PC-9 (cell line): Measurements from ENCODE around the gene KIT. TPM values are rescaled to one million over a fixed set of nuclear protein-coding genes. Genes with fewer than 3 reads are reported as not detected.

Experiments
- BruUV-seq: library from RNA; stranded (reverse); fragments of 400-500 nt; replicated peaks from 2 replicates; lab custom pipeline; 2021; lab: Mats Ljungman, UMichigan
- CTCF ChIA-PET: fragments of 300-600 bp; sonication (Branson Sonifier 250); formaldehyde crosslinking; loops from one replicate; lab custom pipeline; 2022; ENCODE audit warnings: antibody characterized with exemption; lab: Charles Lee
- POLR2A ChIA-PET: fragments of 300-600 bp; sonication (Branson Sonifier 250); formaldehyde crosslinking; loops from one replicate; lab custom pipeline; 2022; ENCODE audit warnings: antibody characterized with exemption; ENCODE audit not compliant: unreplicated experiment; lab: Charles Lee
- DNase-seq, 2 experiments: peaks; one replicate each; pipeline versions ENCODE4 v3.0.0 to v3.0.0-alpha.2; 2015 to 2022; ENCODE audit warnings: mixed read lengths in 1 of 2
- H2AFZ ChIP-seq: fragments of 200-600 bp; sonication (generic); 2 replicates; pipeline ENCODE4 v1.8.1; 2017; ENCODE audit warnings: antibody characterized with exemption
- H3F3A ChIP-seq: fragments of 200-600 bp; sonication (generic); 2 replicates; pipeline ENCODE4 v1.8.1; 2017; ENCODE audit warnings: antibody characterized with exemption, mild to moderate bottlenecking, low read depth; ENCODE audit not compliant: insufficient read depth
- H3K27ac ChIP-seq: fragments of 200-600 bp; sonication (generic); 2 replicates; pipeline ENCODE4 v1.6.1; 2016; ENCODE audit warnings: mixed run types
- H3K27me3 ChIP-seq: fragments of 200-600 bp; sonication (generic); 2 replicates; pipeline ENCODE4 v1.6.1; 2016; ENCODE audit warnings: low read depth, mixed run types; ENCODE audit not compliant: insufficient read depth
- H3K36me3 ChIP-seq: fragments of 200-600 bp; sonication (generic); 2 replicates; pipeline ENCODE4 v1.6.1; 2016; ENCODE audit warnings: low read depth, mixed run types
- H3K4me1 ChIP-seq: fragments of 200-600 bp; sonication (generic); replicated peaks from 2 replicates; pipeline ENCODE4 v1.6.1; 2016; ENCODE audit warnings: mixed run types; ENCODE audit not compliant: insufficient read depth
- H3K4me2 ChIP-seq: fragments of 200-600 bp; sonication (generic); 2 replicates; pipeline ENCODE4 v1.6.1; 2017; ENCODE audit warnings: mixed run types
- H3K4me3 ChIP-seq: fragments of 200-600 bp; sonication (generic); 2 replicates; pipeline ENCODE4 v1.6.1; 2016; ENCODE audit warnings: mixed run types
- H3K79me2 ChIP-seq: fragments of 200-600 bp; sonication (generic); 2 replicates; pipeline ENCODE4 v1.6.1; 2017; ENCODE audit warnings: low read depth, mixed run types
- H3K9me2 ChIP-seq: fragments of 200-600 bp; sonication (generic); 2 replicates; pipeline ENCODE4 v1.8.1; 2017; ENCODE audit warnings: mild to moderate bottlenecking; ENCODE audit not compliant: insufficient read depth
- H3K9me3 ChIP-seq: fragments of 200-600 bp; sonication (generic); 2 replicates; pipeline ENCODE4 v1.8.1; 2016; ENCODE audit warnings: low read depth; ENCODE audit not compliant: insufficient read depth
- H4K20me1 ChIP-seq: fragments of 200-600 bp; sonication (generic); 2 replicates; pipeline ENCODE4 v1.8.1; 2017; ENCODE audit not compliant: insufficient read depth
- EZH2 ChIP-seq: fragments of 200-600 bp; sonication (generic); IDR thresholded peaks from 2 replicates; pipeline ENCODE4 v1.8.0; 2017; ENCODE audit warnings: antibody characterized with exemption, low read depth
- intact Hi-C: fragments of 100-400 bp; cut with micrococcal nuclease; formaldehyde crosslinking; loops from one replicate; pipeline ENCODE4 v1.10.0; 2022; ENCODE audit not compliant: unreplicated experiment
- total RNA-seq: library from RNA; stranded (reverse); gene quantifications from 2 replicates; pipeline ENCODE4 v1.2.3, GENCODE V29; 2021
- TF ChIP-seq, protein P1 (sequence below): fragments of 200-600 bp; sonication (generic); conservative IDR thresholded peaks from 2 replicates; pipeline ENCODE4 v1.6.1; 2017; ENCODE audit warnings: mixed run types, antibody characterized with exemption, mild to moderate bottlenecking, moderate library complexity

Gene KIT
- total RNA-seq, 1 experiment from 2014 or later: not detected

GRCh38 chr4:54708339-54709279 lies 50.9 kb downstream of the KIT start:
- ChIA-PET POLR2A (no interaction called here), CTCF (no interaction called here)
- Histone ChIP-seq H2AFZ (no peak overlapping the region), H4K20me1 (no peaks in the 10 kb centered on the region), H3K4me1 (no peaks in the 10 kb centered on the region), H3K4me3 (no peak overlapping the region), H3K27ac (no peak overlapping the region), H3K9me2 (no peaks in the 10 kb centered on the region), H3K9me3 (no peaks in the 10 kb centered on the region), H3K36me3 (no peaks in the 10 kb centered on the region), H3K79me2 (no peaks in the 10 kb centered on the region), H3K27me3 (no peaks in the 10 kb centered on the region), H3K4me2 (no peak overlapping the region), H3F3A (no peaks in the 10 kb centered on the region)
- no TSS peak for BruUV-seq
- no peak for DNase-seq
- TF ChIP-seq, protein P1, sequence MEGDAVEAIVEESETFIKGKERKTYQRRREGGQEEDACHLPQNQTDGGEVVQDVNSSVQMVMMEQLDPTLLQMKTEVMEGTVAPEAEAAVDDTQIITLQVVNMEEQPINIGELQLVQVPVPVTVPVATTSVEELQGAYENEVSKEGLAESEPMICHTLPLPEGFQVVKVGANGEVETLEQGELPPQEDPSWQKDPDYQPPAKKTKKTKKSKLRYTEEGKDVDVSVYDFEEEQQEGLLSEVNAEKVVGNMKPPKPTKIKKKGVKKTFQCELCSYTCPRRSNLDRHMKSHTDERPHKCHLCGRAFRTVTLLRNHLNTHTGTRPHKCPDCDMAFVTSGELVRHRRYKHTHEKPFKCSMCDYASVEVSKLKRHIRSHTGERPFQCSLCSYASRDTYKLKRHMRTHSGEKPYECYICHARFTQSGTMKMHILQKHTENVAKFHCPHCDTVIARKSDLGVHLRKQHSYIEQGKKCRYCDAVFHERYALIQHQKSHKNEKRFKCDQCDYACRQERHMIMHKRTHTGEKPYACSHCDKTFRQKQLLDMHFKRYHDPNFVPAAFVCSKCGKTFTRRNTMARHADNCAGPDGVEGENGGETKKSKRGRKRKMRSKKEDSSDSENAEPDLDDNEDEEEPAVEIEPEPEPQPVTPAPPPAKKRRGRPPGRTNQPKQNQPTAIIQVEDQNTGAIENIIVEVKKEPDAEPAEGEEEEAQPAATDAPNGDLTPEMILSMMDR: no peak
- no peak for TF ChIP-seq EZH2
- intact Hi-C loops: no loop called here

DNA sequence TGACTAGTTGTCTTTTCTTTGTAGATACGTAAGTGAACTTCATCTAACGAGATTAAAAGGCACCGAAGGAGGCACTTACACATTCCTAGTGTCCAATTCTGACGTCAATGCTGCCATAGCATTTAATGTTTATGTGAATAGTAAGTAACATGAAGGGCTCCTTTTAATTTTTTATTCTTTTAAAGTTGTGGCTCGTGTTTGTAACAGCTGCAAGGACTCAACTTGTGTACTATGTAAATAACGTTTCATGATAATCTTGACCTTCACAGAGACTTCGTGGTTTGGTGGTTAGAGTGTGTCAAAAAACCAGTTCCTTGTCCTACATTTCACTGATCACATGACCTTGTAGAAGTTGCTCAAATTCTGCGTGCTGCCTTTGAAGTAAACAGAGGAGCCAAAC lies 51.6 kb downstream of the KIT start:
- Histone ChIP-seq H3K36me3 (no peaks in the 10 kb centered on the region), H2AFZ (no peak overlapping the region), H3K79me2 (no peaks in the 10 kb centered on the region), H3F3A (no peaks in the 10 kb centered on the region), H3K27ac (no peak overlapping the region), H3K4me2 (no peak overlapping the region), H4K20me1 (no peaks in the 10 kb centered on the region), H3K27me3 (no peaks in the 10 kb centered on the region), H3K9me2 (no peaks in the 10 kb centered on the region), H3K9me3 (no peaks in the 10 kb centered on the region), H3K4me1 (no peaks in the 10 kb centered on the region), H3K4me3 (no peak overlapping the region)
- ChIA-PET CTCF (no interaction called here), POLR2A (no interaction called here)
- BruUV-seq: no TSS peak
- DNase-seq: no peak
- no peak for TF ChIP-seq EZH2
- TF ChIP-seq, protein P1: no peak
- intact Hi-C loops: no loop called here

DNA sequence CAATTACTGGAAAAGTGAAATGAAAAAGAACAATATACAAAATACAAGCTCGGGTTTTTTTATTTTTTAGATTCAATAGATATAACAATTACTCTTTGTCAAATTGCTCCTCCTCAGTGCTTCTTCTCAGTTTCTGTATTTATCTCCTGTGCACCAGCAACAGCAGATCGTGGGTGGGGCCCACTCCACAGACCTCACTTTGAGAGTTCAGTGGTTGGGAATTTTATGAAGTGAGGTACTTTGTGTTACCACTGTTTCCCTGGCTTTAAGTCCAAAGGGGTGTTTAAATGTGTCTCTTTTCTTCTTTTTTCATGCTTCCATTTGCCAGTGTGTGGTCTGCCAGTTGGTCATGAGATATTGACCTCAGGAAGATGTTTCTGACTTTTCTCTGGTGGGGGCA lies 54.4 kb downstream of the KIT start:
- BruUV-seq: no TSS peak
- H2AFZ ChIP-seq: no peak overlapping the region
- no peaks in the 10 kb centered on the region for H4K20me1 ChIP-seq
- no peaks in the 10 kb centered on the region for H3K9me2 ChIP-seq
- no peak for DNase-seq
- TF ChIP-seq, protein P1: no peak
- TF ChIP-seq EZH2: no peak
- intact Hi-C loops: no loop called here
- no peaks in the 10 kb centered on the region for H3K27me3 ChIP-seq
- POLR2A ChIA-PET: no interaction called here
- no peak overlapping the region for H3K4me2 ChIP-seq
- no peaks in the 10 kb centered on the region for H3K4me1 ChIP-seq
- H3K4me3 ChIP-seq: no peak overlapping the region
- no peaks in the 10 kb centered on the region for H3K9me3 ChIP-seq
- H3K36me3 ChIP-seq: no peaks in the 10 kb centered on the region
- no peaks in the 10 kb centered on the region for H3K79me2 ChIP-seq
- CTCF ChIA-PET: no interaction called here
- H3F3A ChIP-seq: no peaks in the 10 kb centered on the region
- no peak overlapping the region for H3K27ac ChIP-seq
